ENCODE data around the gene STK33.

- TF ChIP-seq, protein P1, sequence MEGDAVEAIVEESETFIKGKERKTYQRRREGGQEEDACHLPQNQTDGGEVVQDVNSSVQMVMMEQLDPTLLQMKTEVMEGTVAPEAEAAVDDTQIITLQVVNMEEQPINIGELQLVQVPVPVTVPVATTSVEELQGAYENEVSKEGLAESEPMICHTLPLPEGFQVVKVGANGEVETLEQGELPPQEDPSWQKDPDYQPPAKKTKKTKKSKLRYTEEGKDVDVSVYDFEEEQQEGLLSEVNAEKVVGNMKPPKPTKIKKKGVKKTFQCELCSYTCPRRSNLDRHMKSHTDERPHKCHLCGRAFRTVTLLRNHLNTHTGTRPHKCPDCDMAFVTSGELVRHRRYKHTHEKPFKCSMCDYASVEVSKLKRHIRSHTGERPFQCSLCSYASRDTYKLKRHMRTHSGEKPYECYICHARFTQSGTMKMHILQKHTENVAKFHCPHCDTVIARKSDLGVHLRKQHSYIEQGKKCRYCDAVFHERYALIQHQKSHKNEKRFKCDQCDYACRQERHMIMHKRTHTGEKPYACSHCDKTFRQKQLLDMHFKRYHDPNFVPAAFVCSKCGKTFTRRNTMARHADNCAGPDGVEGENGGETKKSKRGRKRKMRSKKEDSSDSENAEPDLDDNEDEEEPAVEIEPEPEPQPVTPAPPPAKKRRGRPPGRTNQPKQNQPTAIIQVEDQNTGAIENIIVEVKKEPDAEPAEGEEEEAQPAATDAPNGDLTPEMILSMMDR (IDR thresholded peaks at IDR 0.05), result no peak
- TF ChIP-seq POLR2A (IDR thresholded peaks at IDR 0.05), result no peak
Measured at GRCh38 chr11:8574798-8575197, 19.2 kb downstream of the STK33 start.

Measured in esophagus squamous epithelium (tissue), 4 donors.